Stimulated activated CD4-positive, alpha-beta T cell treated with anti-CD3 and anti-CD28 coated beads, TNF-alpha, amount 100 ng/mL, for 48 hours (primary cell): ENCODE results near the gene ABCD3.

Source experiments
- DNase-seq, 3 donors: peaks; one replicate each; pipeline ENCODE4 v3.0.0-alpha.2; 2020; ENCODE audit warnings: low read depth in 3 of 3

ABCD3 gene

GRCh38 chr1:94526152-94526980 is 108.2 kb downstream of the ABCD3 start:
- no peak for DNase-seq

DNA sequence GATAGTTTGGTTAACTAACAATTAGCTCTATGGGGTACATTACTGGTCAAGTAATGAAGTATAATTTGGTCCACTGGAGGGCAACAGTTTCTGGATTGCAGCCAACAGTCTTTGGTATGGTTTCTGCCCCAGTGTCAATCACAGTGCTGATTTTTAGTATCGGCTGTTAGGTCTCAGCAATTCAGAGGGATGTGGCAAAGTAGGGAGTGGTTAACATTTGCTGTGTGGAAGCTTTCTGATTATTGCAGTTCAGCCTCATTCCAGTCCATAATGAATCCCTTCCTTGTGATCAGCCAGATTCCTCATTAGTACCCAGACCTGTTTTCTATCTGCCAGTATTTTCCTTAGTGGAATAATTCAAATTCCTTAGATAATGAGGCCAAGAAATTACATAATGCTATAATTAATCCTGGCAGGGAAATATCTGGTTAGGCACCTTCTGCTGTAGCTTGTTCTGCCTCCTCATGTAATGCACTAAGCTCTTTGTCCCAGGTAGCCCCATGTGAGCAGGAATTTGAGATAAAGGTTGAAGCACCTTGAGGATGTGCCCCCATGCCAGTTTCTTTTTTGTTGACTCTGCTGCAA is 109.3 kb downstream of the ABCD3 start:
- no peak for DNase-seq

GRCh38 chr1:94528299-94528698 is 110.1 kb downstream of the ABCD3 start:
- no peak for DNase-seq

- no peak for DNase-seq
These were observed 110.6 kb downstream of the ABCD3 start for GRCh38 chr1:94528826-94529225.

- DNase-seq: no peak
These were observed 111.2 kb downstream of the ABCD3 start for GRCh38 chr1:94529416-94529815.

GRCh38 chr1:94530373-94530878 is 112.2 kb downstream of the ABCD3 start:
- DNase-seq: no peak

GRCh38 chr1:94531664-94532063 is 113.5 kb downstream of the ABCD3 start:
- DNase-seq: no peak

GRCh38 chr1:94532077-94532476 is 113.9 kb downstream of the ABCD3 start:
- DNase-seq: no peak

DNA sequence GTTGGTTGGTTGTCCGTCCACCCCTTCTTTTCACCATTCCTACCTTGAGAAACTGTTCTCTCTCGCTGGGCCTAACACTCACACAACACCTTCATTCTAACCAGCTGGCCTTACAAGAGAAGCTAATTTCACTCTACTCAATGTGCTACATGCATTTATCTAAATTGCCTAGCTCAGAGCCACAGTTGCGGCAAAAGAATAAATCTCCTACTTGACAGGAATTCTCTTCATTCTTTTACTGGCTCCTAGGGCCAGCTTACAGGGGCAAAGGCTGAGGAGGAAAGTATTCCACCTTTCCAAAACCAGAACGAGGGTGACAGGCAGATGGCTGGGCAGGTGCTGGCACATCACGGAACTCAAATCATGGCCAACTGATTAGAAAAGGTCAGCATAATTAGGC is 116.9 kb downstream of the ABCD3 start:
- no peak for DNase-seq

- DNase-seq: no peak
These were observed 117.7 kb downstream of the ABCD3 start for GRCh38 chr1:94535879-94536278.

DNA sequence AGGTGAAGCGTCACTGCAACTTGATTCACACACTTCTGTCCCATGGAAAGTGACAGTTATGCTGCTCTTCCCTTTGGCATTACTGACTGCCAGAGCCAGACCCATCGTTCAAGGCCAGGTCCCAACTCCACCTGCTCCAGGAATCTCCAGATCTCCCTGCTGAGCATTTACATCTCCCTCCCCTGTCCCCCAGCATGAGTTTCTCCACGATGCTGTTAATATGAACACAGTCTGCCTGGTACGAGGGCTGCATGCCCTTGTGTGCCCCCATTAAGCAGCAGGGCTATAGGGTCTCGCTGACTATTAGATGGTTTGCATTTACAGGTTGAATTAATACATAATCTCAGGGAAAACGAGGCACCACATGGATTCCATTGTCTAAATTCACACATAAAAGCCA is 119.1 kb downstream of the ABCD3 start:
- no peak for DNase-seq

DNA sequence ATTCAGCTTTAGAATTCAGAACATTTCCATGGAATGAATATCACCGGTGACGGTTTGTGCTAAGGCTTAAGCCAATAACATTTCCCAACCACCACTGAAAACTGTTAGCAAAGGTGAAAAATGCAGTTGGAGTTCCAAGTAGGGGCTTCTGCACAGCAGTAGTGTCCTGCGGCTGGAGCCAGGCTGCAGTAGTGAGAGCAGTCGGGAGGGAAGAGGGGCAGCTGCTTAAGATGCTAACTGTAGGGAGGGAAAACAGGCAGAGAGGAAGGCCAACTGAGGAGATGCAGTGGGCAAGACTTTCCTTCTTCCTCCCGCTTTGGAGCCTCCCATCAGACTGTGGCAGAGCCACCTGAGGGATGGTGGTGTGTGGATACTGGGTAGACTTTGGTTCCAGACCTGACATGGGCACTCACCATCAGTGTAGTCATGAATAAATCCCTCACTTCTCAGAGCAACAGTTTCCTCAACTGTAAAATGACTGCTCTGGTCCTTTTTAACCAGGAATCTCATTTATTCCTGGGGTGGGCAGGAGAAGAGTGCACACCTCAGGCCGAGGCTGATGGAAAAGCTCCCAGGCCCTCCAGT is 120.1 kb downstream of the ABCD3 start:
- no peak for DNase-seq

DNA sequence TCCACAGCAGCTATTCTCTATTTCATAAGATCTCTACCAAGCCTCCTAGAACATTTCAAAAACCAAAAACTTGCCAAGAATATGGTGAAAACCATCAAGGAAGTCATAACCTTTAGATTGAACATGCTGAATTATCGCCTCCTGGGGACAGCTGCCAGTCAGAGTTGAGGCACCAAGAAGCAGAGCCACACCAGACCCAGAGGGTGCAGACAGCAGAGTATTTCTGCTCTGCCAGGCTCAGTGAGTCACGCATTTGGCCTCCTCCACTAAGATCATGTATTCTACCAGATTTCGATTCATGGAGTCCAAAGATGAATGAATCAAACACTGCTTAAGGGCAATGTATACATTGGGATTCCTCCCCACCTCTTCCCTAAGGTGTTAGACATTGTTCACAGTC is 121.3 kb downstream of the ABCD3 start:
- DNase-seq: no peak

DNA sequence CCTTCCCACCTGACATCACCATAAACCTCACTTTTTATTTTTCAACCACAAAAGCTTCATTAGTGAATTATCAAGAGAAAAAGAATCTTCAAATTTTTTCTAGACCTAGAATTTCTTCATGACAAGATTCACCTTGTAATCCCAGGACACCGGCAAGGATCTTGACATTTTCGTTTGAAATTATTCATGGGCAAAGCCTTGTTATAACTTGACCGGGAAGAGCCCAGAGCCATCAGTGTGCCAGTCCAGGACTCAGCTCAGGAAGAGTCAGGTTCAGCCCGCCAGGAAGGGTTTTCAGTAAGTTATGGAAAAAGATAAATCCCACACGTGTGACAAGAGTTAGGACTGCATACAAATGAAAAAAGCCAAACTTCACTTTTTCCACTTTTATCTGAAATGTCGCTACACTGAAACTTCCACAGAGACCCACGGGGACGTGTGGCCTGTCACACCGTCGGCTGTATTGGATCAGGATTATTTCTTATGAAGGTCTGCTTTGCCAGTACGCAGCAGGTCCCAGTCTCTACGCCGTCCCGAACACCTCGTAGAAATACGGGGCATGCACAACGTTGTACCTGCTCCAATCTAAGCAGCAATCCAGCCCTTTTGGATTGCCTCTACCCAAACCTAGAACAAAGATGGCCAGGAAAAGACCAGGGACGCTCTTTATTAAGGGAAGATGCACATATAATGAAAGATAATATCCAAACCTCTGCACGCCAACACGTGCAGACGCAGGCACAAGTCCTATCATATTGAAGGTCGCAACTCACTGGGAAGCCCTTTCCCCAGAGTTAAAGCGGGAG is 122.5 kb downstream of the ABCD3 start:
- DNase-seq: no peak

DNA sequence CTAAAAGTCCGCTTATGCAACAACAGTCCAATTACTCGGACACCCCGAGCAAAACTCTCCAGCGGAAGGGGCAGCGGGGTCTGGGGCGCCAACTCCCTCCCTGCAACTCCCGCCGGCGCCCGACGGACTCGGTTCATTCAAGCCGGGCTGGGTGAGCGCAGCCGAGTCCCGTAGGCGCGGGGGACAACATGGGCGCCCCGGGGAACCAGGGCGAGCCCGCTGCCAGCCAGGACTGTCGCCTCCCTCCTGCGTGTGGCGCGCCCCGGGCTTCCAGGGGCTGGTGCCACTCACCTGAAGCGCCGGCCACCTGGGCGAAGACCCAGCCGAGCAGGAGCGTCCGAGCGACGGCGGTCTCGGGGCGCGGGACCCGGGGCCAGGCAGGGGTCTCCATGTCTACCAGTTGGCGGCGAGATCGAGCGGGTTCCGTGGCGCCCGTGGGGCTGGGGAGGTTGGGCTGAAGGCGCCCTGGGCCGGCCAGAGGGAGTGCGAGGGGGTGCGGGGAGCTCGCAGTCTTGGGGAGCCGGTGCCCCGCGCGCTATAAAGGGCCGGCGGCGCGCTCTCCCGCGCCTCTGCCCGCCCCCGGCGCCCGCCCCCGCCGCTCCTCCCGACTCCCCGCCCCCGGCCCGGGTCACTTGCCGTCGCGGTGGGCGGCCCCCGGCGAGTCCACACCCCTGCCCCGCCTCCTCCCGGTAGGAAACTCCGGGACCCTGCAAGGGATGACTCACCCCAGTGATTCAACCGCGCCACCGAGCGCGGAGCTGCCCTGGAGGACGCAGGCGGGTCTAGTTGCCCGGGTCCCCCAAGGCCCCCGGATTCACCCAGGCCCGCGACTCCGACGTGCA is 123.3 kb downstream of the ABCD3 start, which contains the start of gene F3:
Gene F3 (minus strand): TSS at position 514 of the 842 bp plus-strand sequence. CDS start 123 bp downstream, at position 391.
- peak; percentile 35 to 70 (median 64) for DNase-seq

- DNase-seq: no peak
These were observed 124.1 kb downstream of the ABCD3 start for GRCh38 chr1:94542088-94542870.

GRCh38 chr1:94543001-94543400 is 124.8 kb downstream of the ABCD3 start:
- DNase-seq: no peak

GRCh38 chr1:94543893-94544635 is 125.9 kb downstream of the ABCD3 start:
- no peak for DNase-seq

DNA sequence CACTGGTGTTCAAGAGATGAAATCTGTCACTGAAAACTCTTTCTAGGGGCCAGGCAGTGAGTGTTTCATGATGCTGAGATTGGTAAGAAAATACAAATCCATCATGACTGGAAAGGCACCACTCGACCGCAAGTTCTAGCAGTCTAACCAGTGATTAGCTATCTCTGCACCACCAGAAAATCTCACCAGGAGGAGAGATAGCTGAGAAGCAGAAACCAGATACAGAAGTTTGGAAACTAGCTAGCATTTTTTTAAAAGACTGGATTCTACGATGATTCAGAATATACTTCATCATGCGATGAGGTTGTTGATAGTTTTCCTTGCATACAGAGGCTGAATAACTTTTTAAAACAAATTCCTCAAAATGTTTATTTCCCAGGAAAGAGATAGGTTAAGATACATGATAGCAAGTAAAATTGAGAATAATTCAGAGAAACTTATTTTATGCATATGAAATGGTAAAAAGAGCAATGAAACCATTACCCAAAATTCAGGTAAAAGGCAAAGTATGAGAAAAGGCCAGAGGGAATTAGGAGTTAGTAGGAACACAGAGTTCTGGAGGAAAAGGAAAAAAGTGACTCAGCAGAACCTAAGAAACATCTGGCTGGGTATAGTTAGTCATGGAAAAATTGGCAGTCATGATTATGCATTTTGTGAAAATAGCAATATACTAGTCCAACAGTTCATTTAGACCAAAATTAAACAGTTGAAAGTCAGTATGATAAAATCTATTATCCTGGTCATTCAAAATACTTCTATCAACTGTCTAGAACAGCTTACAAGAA is 126.7 kb downstream of the ABCD3 start:
- no peak for DNase-seq
